SH-SY5Y (cell line): Measurements from ENCODE around the gene ADAMTS8.

ENCODE experiments used
- GATA2 ChIP-seq: IDR thresholded peaks from 2 replicates; pipeline ENCODE4 v1.6.1; 2011; ENCODE audit warnings: mild to moderate bottlenecking, low read depth, low read length
- GATA3 ChIP-seq: IDR thresholded peaks from 2 replicates; pipeline ENCODE4 v1.6.1; 2011; ENCODE audit warnings: low read depth, mild to moderate bottlenecking, low read length, moderate library complexity

DNA sequence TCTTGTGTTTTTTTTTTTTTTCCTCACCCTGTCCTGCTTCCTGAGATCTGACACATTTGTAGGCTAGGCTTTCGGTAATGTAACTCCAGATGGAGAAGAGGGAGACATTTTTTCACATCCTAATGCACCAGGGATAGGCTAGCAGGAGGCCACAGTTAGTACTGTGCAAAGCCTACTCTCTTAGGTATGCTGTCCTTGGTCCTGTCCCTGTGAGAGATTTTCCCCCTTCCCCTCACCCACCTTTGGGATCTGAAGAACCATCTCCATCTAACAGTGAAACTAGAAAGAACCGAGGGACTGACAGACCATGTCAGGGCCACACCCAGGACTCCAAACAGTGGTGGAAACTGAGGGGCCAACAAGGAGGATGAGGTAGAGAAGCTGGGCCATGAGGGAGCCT, 29.2 kb downstream of the ADAMTS8 start:
- no peak for TF ChIP-seq GATA2
- TF ChIP-seq GATA3, result no peak
